H9 (cell line): ENCODE results near the gene ZNF844. TPM values are rescaled to one million over a fixed set of nuclear protein-coding genes. Genes with fewer than 3 reads are reported as not detected.

ENCODE experiments used
- DNase-seq: peaks from one replicate; pipeline ENCODE4 v3.0.0-alpha.2; 2017
- H2AFZ ChIP-seq: one replicate; pipeline ENCODE4 v1.6.1; 2013; ENCODE audit warnings: mild to moderate bottlenecking, low read length, control low read depth, moderate library complexity
- H2AK5ac ChIP-seq: 2 replicates; pipeline ENCODE4 v1.6.1; 2013; ENCODE audit warnings: low read length, control low read depth, mixed read lengths; ENCODE audit not compliant: insufficient read length
- H2BK120ac ChIP-seq: one replicate; pipeline ENCODE4 v1.6.1; 2013; ENCODE audit warnings: low read depth, mild to moderate bottlenecking, low read length, control low read depth, inconsistent platforms; ENCODE audit not compliant: poor library complexity, severe bottlenecking
- H2BK12ac ChIP-seq: 2 replicates; pipeline ENCODE4 v1.6.1; 2013; ENCODE audit warnings: low read length, control low read depth, mixed read lengths, low read depth; ENCODE audit not compliant: insufficient read length
- H2BK15ac ChIP-seq: 2 replicates; pipeline ENCODE4 v1.6.1; 2013; ENCODE audit warnings: low read depth, low read length, control low read depth
- H2BK20ac ChIP-seq: one replicate; pipeline ENCODE4 v1.6.1; 2013; ENCODE audit warnings: low read depth, mild to moderate bottlenecking, low read length, control low read depth, inconsistent platforms; ENCODE audit not compliant: poor library complexity, severe bottlenecking
- H2BK5ac ChIP-seq: 2 replicates; pipeline ENCODE4 v1.6.1; 2013; ENCODE audit warnings: low read length, control low read depth, mixed read lengths; ENCODE audit not compliant: insufficient read length
- H3K14ac ChIP-seq: 2 replicates; pipeline ENCODE4 v1.6.1; 2013; ENCODE audit warnings: low read length, control low read depth; ENCODE audit not compliant: insufficient read depth
- H3K18ac ChIP-seq: 2 replicates; pipeline ENCODE4 v1.6.1; 2013; ENCODE audit warnings: low read depth, mild to moderate bottlenecking, mixed read lengths, low read length, control low read depth; ENCODE audit not compliant: insufficient read length
- H3K23ac ChIP-seq: 2 replicates; pipeline ENCODE4 v1.6.1; 2013; ENCODE audit warnings: low read length, control low read depth, mixed read lengths, low read depth; ENCODE audit not compliant: insufficient read length
- H3K23me2 ChIP-seq: 2 replicates; pipeline ENCODE4 v1.6.1; 2013; ENCODE audit warnings: low read depth, mild to moderate bottlenecking, mixed read lengths, low read length, control low read depth; ENCODE audit not compliant: insufficient read length, poor library complexity, severe bottlenecking
- H3K27ac ChIP-seq: 2 replicates; pipeline ENCODE4 v1.5.1; 2013; ENCODE audit warnings: low read length, control low read depth, mixed read lengths, low read depth; ENCODE audit not compliant: insufficient read length
- H3K27me3 ChIP-seq: 2 replicates; pipeline ENCODE4 v1.6.1; 2013; ENCODE audit warnings: low read length, control low read depth, inconsistent platforms; ENCODE audit not compliant: insufficient read depth
- H3K4ac ChIP-seq: 2 replicates; pipeline ENCODE4 v1.6.1; 2013; ENCODE audit warnings: low read depth, mild to moderate bottlenecking, control low read depth, inconsistent platforms, low read length, moderate library complexity
- H3K4me1 ChIP-seq: 2 replicates; pipeline ENCODE4 v1.6.1; 2013; ENCODE audit warnings: low read length, control low read depth, inconsistent platforms; ENCODE audit not compliant: insufficient read depth
- H3K4me2 ChIP-seq: 2 replicates; pipeline ENCODE4 v1.6.1; 2013; ENCODE audit warnings: low read length, control low read depth, mixed read lengths; ENCODE audit not compliant: insufficient read length, insufficient read depth
- H3K56ac ChIP-seq: 2 replicates; pipeline ENCODE4 v1.6.1; 2013; ENCODE audit warnings: low read depth, mild to moderate bottlenecking, mixed read lengths, low read length, control low read depth; ENCODE audit not compliant: insufficient read length
- H3K79me1 ChIP-seq: 2 replicates; pipeline ENCODE4 v1.6.1; 2013; ENCODE audit warnings: low read depth, mild to moderate bottlenecking, moderate library complexity, low read length, control low read depth, inconsistent platforms; ENCODE audit not compliant: insufficient read depth, poor library complexity, severe bottlenecking
- H3K79me2 ChIP-seq: 2 replicates; pipeline ENCODE4 v1.6.1; 2013; ENCODE audit warnings: low read length, control low read depth, inconsistent platforms; ENCODE audit not compliant: insufficient read depth
- H3K9ac ChIP-seq: 2 replicates; pipeline ENCODE4 v1.6.1; 2013; ENCODE audit warnings: low read length, control low read depth, mixed read lengths; ENCODE audit not compliant: insufficient read length; ENCODE audit errors: extremely low read depth
- H3K9me3 ChIP-seq: one replicate; pipeline ENCODE4 v1.6.1; 2013; ENCODE audit warnings: low read depth, low read length, inconsistent platforms; ENCODE audit not compliant: control insufficient read depth
- H3T11ph ChIP-seq: one replicate; pipeline ENCODE4 v1.6.1; 2013; ENCODE audit warnings: mild to moderate bottlenecking, low read length, control low read depth, inconsistent platforms
- H4K20me1 ChIP-seq: one replicate; pipeline ENCODE4 v1.6.1; 2013; ENCODE audit not compliant: control insufficient read depth, insufficient read length, insufficient read depth
- H4K5ac ChIP-seq: 2 replicates; pipeline ENCODE4 v1.6.1; 2013; ENCODE audit warnings: low read depth, mild to moderate bottlenecking, mixed read lengths, low read length, control low read depth; ENCODE audit not compliant: insufficient read length
- H4K8ac ChIP-seq: replicated peaks from 2 replicates; pipeline ENCODE4 v1.6.1; 2013; ENCODE audit warnings: low read length, control low read depth, mixed read lengths, low read depth; ENCODE audit not compliant: insufficient read length
- H4K91ac ChIP-seq: 2 replicates; pipeline ENCODE4 v1.6.1; 2013; ENCODE audit warnings: low read depth, mild to moderate bottlenecking, moderate library complexity, mixed read lengths, low read length, control low read depth; ENCODE audit not compliant: insufficient read length
- H3K27ac Mint-ChIP-seq, 3 experiments: 2 replicates in 2 of 3; 3 replicates in 1 of 3; pipeline ENCODE4 v1.8.0; 2020 to 2021; ENCODE audit warnings: mixed read lengths in 3 of 3, mild to moderate bottlenecking in 1 of 3, moderate library complexity in 1 of 3
- H3K27me3 Mint-ChIP-seq: 2 replicates; pipeline ENCODE4 v1.8.0; 2021; ENCODE audit warnings: low read depth, mild to moderate bottlenecking, moderate library complexity, mixed read lengths
- H3K36me3 Mint-ChIP-seq, 3 experiments: 2 replicates in 2 of 3; 3 replicates in 1 of 3; pipeline ENCODE4 v1.8.0; 2020 to 2021; ENCODE audit warnings: low read depth in 3 of 3, mixed read lengths in 3 of 3; ENCODE audit not compliant: insufficient read depth in 1 of 3
- H3K4me1 Mint-ChIP-seq, 2 experiments: 2 replicates each; pipeline ENCODE4 v1.8.0; 2020; ENCODE audit warnings: mixed read lengths in 2 of 2
- H3K4me3 Mint-ChIP-seq, 2 experiments: 2 replicates in 1 of 2; 3 replicates in 1 of 2; pipeline ENCODE4 v1.8.0; 2020 to 2021; ENCODE audit warnings: mild to moderate bottlenecking in 2 of 2, mixed read lengths in 2 of 2, moderate library complexity in 1 of 2
- H3K9me3 Mint-ChIP-seq, 2 experiments: 2 replicates in 1 of 2; 3 replicates in 1 of 2; pipeline ENCODE4 v1.8.0; 2020; ENCODE audit warnings: mild to moderate bottlenecking in 2 of 2, mixed read lengths in 2 of 2, moderate library complexity in 1 of 2
- CTCF ChIP-seq: fragments of 200-600 bp; sonication (generic); conservative IDR thresholded peaks from 3 replicates; pipeline ENCODE4 v1.8.0; 2021; ENCODE audit warnings: antibody characterized with exemption, mild to moderate bottlenecking
- WGBS: extraction: QIAGEN DNeasy Blood & Tissue Kit; methylation state at CpG from one replicate; pipeline ENCODE4 v1.1.7; 2013; ENCODE audit warnings: missing lambda C conversion rate, low lambda C conversion rate, mixed read lengths; ENCODE audit not compliant: insufficient read length; ENCODE audit errors: extremely low coverage; 5-methylcytosine and 5-hydroxymethylcytosine counted together
- total RNA-seq: library from RNA; stranded (reverse); gene quantifications from 2 replicates; pipeline ENCODE4 v1.2.1, GENCODE V29; 2021

The ZNF844 gene
- total RNA-seq, 1 experiment from 2014 or later: 10.0 TPM

GRCh38 chr19:12111176-12111575 is 46.6 kb downstream of the ZNF844 start:
- no peak overlapping the region for H3K27ac Mint-ChIP-seq
- H3K4me3 Mint-ChIP-seq: no peak overlapping the region
- Histone ChIP-seq H3K4ac (no peak overlapping the region), H3K18ac (no peak overlapping the region), H3K27me3 (no peaks in the 10 kb centered on the region), H3K79me1 (peaks cover 3% of the 10 kb centered on the region), H3K23ac (no peak overlapping the region), H2AFZ (no peak overlapping the region), H3K27ac (no peak overlapping the region), H4K5ac (no peak overlapping the region), H3K14ac (no peak overlapping the region), H2BK120ac (no peak overlapping the region), H3K4me1 (no peaks in the 10 kb centered on the region), H3K23me2 (no peaks in the 10 kb centered on the region), H2AK5ac (no peak overlapping the region), H3K79me2 (no peaks in the 10 kb centered on the region), H4K20me1 (no peaks in the 10 kb centered on the region), H4K91ac (no peak overlapping the region), H3K4me2 (no peak overlapping the region), H2BK15ac (no peak overlapping the region), H2BK12ac (no peak overlapping the region), H3K9me3 (peaks cover 59% of the 10 kb centered on the region), H3K9ac (no peak overlapping the region), H3K56ac (no peak overlapping the region), H4K8ac (no peak overlapping the region), H2BK20ac (no peak overlapping the region), H3T11ph (no peak overlapping the region), H2BK5ac (no peak overlapping the region)
- peaks cover 81 to 83% of the 10 kb centered on the region in 2 experiments for H3K9me3 Mint-ChIP-seq
- no peak for DNase-seq
- no peaks in the 10 kb centered on the region for H3K4me1 Mint-ChIP-seq
- H3K36me3 Mint-ChIP-seq: peaks cover 79 to 86% (median 86%) of the 10 kb centered on the region in 3 experiments
- H3K27me3 Mint-ChIP-seq: peaks cover 3% of the 10 kb centered on the region; the same call in 1 of the 2 replicates
- no CpG with 5 or more reads among the region's 2 CpGs for WGBS
- no peak for TF ChIP-seq CTCF
